ENCODE measurements around the gene LUC7L3.

The LUC7L3 gene

DNA sequence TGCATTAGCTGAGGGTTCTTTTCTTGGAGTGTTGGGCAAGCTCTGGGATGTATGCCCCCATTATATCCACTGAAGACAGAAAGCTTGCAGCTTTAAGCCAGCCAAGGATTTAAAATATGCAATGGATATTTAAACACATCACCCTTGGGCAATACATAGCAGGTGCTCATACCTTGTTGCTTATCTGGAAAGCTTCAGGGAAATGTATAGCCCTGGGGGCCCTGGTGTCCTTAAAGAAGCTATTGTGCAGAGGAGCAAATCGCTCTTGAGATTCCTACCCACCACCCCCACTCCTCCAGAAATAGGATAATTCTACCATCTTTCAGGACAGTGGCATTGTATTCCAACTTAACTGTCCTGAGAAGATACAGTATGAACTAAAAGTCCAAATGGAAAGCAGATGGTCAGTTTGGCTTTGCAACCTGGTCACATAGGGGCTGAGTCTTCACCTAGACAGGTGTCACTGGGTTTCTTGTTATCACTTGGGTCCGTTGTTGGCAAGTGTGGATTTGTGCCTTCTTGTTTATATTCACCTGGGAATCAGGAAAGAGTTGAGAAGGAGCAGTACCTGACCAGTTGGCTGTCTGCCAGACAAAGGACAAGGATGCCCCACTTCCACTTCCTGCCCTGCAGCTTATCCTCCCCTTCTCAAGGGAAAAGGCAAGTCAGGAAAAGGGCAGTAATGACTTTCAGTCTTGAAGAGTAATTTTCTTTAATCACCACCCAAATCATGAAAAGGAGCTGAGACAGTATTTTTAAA, 44.5 kb downstream of the LUC7L3 start:
- peak; percentile 35 for DNase-seq

DNA sequence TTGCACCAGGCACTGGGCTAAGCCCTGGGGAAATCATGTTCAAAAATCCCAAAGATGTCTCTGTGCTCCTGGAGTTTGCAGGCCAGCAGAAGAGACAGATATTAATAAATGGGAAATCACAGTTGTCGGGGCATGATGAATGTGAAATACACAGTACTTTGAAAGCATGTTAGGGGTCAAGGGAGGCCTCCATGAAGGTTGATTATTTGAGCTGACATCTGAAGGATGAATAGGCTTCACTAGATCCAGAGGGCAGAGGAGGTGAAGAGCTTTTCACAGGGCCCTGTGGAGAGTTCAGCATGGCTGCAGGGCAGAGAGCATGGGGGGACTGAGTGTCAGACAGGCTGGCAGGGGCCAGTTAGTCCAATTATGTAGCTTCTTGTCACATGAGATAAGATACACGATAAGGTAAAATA, 45.3 kb downstream of the LUC7L3 start:
- no peak for DNase-seq

DNA sequence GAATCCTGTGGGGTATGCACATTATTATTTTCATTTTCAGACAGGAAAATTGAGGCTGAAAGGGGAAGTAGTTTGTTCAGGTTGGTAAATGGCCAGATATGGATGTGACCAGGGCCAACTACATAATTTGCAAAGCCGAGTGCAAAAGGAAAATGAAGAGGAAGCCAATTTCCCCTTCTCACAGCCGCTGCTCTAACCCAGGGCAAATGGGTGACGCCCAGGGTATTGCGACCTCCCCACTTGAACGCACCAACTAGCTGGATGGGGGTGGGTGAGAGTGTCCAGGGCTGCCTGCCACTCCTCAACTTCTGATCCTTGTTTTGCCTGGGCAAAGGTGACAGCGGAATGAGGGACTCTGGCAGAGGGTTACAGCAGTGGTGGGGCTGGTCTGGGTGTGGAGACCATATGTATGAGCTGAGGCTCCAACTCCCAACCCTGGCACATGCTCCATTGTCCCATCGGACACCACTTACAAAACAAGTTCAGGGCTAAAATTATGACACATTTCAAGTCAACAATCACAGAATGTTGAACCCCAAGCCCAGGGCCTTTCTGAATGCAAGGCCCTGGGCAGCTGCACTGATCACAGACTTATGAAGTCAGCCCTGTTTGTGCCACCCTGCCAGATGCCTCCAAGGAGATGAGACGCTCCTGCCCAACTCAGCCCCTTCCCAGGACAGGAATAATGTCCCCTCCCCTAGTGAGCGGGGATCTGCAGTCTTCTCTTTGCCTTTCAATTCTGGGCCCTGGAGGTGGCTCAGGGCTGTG, 46.2 kb downstream of the LUC7L3 start:
- DNase-seq: no peak

DNA sequence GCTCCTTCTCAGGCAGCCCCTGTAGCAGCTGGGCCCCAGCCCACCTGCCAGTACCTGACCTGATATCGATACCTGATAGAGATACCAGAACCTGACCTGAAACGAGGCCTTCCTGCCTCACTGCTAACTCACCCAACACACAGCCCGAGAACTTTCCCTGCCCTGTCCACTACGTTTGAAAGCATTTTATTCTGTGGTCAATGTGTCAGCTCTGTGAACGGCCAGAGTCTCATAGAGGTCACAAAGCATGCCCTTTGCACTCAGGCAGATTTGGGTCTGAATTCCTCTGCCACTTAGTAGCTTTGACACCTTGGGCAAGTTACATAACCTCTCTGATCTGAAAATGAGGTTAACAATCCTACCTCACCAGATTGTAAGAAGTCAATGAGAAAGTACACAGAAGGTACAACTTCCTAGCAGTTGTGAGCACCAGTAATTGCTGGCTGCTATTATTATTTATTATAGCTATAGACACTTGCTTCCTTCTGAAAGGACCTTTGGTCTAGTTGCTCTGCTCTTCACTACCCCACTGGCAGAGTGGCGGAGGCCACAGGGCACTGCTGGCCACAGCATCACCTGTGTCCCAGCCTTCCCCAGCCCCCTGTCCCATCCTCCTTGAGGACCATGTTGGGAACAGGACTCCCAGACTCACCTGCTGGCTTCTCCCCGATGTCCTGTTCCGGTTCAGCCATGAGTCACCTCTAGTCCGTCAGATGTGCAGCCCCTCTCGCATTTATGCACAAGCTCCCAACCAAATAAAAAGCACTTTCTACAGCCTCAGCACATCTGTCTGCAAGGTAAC, 47.0 kb downstream of the LUC7L3 start:
- no peak for DNase-seq

GRCh38 chr17:50767030-50767429, 47.6 kb downstream of the LUC7L3 start:
- no peak for DNase-seq

- DNase-seq: no peak
Observed at GRCh38 chr17:50767446-50767845, 48.0 kb downstream of the LUC7L3 start, which contains the start of gene ANKRD40CL. Gene ANKRD40CL (minus strand): TSS chr17:50767518. CDS start chr17:50766913, 605 bp downstream.

DNA sequence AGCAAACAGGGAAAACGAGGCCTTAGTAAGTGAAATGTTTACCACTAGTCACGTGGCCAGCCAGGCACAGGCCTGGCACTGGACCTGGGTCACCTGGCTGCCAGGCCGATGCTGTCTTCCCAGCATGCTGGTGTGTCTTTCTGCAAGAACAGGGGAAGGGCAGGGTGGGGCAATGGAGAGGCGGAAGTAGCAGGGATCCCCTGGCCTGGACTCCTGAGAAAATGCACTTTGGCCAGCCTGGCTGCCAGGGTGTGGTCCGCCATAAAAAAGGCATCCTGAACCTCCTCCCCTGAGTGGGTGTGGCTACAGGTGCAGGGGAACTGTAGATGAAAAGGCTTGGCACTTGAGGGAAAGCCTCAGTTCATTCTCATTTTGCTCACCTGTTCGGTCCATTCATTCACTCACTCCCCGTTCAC, 49.0 kb downstream of the LUC7L3 start:
- DNase-seq: peak; percentile 11

GRCh38 chr17:50769884-50770283, 50.5 kb downstream of the LUC7L3 start:
- DNase-seq: no peak

GRCh38 chr17:50770346-50770745, 50.9 kb downstream of the LUC7L3 start:
- DNase-seq: no peak

DNA sequence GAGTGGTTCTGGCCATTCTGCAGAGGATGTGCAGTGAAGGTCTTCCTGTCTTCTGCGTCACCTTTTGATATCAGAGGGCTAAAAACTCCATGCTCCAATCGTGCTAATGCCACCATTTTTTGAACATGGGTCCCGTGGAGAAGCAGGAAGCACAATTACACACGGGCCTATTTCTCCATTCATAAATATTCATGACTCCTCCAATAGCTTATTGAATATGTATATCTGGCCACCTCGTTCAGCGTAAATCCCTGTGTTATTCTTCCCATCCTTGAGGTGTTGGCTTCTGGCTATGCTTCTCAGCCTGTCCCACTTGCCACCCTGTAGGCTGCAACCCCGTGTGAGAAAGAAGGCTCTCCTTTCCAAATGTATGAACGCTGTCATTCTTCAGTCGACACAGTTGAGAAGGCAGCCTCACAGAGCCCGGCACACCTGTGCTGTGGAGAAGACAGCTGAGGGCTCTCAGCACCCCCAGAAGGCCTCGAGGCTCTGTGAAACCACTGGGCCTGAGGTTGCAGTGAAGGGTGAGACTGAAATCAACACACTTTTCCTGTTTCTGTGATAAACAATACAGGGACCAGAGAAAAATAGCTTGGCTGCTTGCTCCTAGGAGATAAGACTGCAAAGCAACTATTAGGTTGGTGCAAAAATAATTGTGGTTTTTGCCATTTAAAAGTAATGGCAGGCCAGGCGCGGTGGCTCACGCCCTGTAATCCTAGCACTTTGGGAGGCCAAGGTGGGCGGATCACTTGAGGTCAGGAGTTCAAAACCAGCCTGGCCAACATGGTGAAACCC, 52.8 kb downstream of the LUC7L3 start:
- no peak for DNase-seq

DNA sequence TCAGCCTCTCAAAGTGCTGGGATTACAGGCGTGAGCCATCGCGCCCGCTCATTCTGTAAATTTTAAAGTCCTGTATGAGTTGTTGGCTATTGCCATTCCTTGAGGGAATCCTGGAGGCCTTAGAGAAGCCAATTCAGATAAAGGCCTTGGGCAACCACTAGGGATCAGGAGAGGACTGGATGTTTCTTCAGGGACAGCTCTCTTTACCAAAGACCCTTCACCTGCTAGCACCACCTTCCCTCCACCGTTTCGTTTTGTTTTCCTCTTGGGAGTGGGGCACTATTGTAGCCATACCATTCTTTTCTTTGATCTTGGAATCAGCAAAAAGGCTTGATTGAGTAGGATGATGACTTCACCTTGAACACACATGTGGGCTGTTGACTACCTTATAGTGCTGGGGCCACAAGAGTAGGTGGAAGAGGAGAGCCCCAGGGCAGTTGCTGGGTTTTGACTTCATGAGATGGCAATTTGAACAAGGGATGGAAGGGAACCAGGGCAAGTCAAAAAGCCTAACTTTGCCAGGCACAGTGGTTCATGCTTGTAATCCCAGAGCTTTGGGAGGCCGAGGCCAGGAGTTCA, 54.9 kb downstream of the LUC7L3 start:
- DNase-seq: no peak

- no peak for DNase-seq
Observed at GRCh38 chr17:50775926-50776325, 56.5 kb downstream of the LUC7L3 start.

DNA sequence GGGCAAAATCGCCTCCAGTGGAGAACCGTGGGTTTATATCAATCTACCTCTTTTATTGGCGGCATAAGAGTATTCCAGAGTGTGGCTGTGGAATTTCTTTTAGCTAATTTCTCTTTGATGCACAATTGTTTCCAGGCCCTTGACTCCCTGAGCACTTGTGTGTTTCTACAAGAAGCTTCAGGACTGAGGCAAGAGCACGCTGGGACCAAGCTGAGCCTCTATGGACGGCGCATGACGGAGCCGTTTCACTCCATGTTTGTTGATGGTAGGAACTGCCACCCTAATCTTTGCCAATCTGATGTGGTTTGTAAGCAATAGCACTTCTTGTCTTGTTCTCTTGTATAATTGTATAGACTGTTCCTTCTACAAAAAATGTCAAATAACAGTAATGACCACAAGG, 59.1 kb downstream of the LUC7L3 start:
- no peak for DNase-seq

DNA sequence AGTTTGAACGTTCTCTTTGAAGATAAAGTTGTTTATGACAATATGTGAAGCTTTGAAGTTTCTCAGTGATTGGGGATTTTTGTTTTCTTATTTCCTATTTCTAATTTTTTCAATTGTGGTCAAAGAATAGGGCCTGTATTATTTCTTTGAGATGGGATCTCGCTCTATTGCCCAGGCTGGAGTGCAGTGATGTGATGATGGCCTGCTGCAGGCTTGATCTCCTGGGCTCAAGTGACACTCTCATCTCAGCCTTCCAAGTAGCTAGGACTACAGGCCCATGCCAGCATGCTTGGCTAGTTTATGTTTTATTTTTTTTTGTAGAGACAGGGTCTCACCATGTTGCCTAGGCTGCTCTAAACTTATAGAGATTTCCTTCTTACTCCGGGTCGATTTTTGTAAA, 59.6 kb downstream of the LUC7L3 start:
- no peak for DNase-seq

DNA sequence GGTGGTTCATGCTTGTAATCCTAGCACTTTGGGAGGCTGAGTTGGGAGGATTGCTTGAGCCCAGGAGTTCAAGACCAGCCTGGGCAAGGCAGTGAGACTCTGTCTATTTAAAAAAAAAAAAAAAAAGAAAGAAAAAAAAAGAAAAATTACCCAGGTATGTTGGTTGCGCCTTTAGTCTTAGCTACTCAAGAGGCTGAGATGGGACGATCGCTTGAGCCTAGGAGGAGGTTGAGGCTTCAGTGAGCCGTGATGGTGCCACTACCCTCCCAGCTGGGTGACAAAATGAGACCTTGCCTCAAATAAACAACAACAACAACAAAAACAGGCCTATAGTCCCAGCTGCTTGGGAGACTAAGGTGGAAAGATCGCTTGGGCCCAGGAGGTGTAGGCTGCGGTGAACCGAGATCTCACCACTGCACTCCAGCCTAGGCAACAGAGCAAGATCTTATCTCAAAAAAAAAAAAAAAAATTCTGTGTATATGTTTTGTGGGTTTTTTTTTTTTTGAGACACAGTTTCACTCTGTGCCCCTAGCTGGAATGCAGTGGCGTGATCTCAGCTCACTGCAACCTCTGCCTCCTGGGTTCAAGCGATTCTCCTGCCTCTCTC, 60.4 kb downstream of the LUC7L3 start:
- no peak for DNase-seq

DNA sequence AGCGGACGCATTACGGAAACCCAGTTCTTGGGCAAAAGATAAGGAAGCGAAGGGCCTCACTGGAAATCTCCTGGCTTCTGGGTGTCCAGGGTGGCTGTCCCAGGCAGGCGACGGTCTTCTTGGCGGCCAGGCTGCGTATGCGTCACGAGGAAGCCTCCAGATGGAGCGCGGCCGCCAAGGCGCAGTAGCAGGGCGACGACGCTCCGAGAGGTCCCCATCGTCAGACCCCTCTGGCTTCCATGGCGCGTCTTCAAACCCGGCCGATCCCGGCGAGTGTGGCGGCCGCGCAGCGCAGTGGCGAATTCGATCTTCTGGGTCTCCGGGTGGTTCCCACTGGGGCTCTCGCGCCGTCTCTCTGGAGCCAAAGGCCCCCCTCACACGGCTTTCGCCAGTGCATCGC, 61.8 kb downstream of the LUC7L3 start:
- no peak for DNase-seq

DNA sequence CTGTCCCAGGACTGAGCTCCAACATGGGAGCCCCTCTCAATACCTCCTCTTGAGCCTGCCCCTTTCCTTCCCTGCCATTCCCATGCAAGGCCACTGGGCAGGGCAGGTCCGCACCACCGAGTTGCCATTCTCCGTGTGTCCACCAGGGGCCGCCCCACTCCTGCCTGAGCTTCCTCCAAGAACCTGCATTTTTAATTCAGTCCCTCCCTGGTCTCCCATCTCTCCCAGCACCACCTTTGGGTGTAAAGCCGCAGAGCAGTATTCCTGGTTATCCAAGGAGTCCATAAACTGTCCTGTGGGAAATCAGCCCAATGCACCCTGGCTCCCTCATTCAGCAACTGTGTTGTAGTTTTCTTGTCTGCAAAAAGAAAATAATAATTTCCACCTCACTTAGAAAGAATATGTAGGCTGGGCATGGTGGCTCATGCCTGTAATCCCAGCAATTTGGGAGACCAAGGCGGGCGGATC, 63.8 kb downstream of the LUC7L3 start:
- peak; percentile 81 for DNase-seq

DNA sequence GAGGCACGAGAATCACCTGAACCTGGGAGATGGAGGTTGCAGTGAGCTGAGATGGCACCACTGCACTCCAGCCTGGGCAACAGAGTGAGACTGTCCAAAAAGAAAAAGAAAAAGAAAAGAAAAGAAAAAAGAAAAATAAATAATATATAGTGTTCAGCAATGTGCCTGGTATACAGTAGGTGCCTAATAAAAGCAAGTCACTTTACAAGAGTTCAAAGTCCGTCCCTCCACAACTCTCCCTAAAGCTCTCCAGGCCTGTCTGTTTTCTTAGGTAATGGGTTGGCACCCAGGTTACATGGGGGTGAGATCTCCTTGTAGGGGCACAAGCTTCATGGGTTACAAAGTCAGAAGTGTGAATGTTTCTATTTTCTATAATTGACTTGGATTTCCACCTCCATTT, 64.5 kb downstream of the LUC7L3 start:
- no peak for DNase-seq

DNA sequence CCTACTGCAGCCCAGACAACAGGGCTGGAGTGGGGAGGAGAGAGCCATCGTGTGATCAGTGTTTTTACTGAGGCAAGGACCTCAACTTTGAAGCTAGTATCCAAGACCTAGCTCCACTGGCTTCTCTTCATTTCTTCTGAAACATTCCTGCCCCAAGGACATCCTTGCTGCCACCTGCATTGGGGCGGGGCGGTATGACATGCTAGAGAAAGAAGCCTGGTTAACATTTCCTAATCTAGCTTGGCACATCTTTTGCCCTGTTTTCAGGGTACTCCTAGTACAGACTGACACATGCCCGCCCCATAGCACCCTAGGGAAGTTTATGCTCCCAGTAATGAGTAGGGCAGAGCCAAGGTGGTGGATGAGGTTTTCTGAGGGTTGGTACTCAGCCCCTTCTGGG, 65.7 kb downstream of the LUC7L3 start:
- DNase-seq: no peak

DNA sequence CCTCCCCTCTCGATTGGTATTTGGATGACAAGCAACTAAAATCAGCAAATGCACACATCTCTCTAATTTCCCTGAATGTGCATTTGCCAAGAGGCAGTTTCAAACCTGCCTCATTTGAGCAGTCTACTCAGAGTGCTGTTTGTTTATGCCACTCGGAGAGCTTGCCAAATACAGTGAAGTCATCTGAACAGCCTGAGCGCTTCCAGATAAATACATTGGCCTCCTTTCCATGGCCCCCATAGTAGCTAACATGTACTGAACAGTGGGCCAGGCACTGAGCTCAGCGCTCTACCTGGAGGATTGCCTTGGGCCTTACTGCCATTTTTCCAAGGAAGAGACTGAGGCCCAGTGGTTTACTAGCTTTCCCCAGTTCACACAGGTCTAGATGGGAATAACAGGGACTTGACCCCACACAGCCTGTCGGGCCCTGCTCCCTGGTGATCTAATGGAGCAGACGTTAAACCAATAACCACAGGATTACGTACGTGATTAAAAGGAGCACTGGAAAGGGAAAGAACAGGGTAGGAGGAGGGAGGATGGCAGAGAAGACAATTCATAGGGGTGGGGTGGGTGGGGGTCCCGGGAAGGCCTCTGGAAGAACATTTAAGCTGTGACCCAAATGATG, 66.7 kb downstream of the LUC7L3 start:
- no peak for DNase-seq

DNA sequence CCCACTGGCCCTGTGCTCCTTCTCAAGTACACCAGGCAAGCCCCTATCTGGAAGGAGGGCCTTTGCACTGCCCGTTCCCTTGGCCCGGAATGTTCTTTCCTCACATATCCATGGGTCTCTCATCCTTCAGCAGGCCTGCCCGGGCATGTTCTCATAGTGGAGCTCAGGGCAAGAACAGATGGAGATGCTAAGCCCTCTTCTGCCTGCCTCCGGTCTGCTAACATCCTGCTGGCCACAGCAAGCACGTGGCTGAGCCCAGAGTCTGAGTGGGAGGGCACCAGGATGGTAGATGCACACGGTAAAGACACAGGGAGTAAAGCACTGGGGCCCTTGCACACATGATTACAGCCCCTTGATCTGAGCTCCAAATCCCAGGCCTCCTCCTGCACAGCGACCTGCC, 67.7 kb downstream of the LUC7L3 start:
- no peak for DNase-seq
